ENCODE results near the gene PRDM15. TPM values are rescaled to one million over a fixed set of nuclear protein-coding genes. Genes with fewer than 3 reads are reported as not detected.

PRDM15 gene
- total RNA-seq, 1 donor from 2014 or later = 16.2 TPM

DNA sequence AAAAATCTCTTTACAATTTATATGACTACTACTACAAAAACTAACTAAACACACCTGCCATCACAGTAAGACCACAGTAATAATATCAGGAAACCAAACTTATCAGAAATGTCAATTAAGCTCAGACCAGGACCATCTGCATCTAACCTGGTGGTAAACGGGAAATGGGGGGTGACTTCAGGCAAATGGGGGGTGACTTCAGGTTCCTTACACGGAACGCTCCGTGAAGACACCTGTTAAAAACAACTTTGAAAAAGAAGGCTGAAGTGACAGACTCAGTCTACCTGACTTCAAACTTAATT, 15.8 kb downstream of the PRDM15 start:
- Mint-ChIP-seq H3K9me3 (ENCODE audit: low read depth) (no peaks in the 10 kb centered on the region), H3K27me3 (no peaks in the 10 kb centered on the region), H3K27ac (peak overlapping the region; percentile 45), H3K4me3 (ENCODE audit: low read depth) (no peak overlapping the region), H3K36me3 (ENCODE audit: insufficient read depth) (no peaks in the 10 kb centered on the region), H3K4me1 (ENCODE audit: low read depth) (peaks cover 6% of the 10 kb centered on the region)
- no peak for DNase-seq (ENCODE audit: low spot score, unreplicated experiment)
- TF ChIP-seq, protein P1, sequence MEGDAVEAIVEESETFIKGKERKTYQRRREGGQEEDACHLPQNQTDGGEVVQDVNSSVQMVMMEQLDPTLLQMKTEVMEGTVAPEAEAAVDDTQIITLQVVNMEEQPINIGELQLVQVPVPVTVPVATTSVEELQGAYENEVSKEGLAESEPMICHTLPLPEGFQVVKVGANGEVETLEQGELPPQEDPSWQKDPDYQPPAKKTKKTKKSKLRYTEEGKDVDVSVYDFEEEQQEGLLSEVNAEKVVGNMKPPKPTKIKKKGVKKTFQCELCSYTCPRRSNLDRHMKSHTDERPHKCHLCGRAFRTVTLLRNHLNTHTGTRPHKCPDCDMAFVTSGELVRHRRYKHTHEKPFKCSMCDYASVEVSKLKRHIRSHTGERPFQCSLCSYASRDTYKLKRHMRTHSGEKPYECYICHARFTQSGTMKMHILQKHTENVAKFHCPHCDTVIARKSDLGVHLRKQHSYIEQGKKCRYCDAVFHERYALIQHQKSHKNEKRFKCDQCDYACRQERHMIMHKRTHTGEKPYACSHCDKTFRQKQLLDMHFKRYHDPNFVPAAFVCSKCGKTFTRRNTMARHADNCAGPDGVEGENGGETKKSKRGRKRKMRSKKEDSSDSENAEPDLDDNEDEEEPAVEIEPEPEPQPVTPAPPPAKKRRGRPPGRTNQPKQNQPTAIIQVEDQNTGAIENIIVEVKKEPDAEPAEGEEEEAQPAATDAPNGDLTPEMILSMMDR (IDR thresholded peaks at IDR 0.05; ENCODE audit: unreplicated experiment) = no peak

DNA sequence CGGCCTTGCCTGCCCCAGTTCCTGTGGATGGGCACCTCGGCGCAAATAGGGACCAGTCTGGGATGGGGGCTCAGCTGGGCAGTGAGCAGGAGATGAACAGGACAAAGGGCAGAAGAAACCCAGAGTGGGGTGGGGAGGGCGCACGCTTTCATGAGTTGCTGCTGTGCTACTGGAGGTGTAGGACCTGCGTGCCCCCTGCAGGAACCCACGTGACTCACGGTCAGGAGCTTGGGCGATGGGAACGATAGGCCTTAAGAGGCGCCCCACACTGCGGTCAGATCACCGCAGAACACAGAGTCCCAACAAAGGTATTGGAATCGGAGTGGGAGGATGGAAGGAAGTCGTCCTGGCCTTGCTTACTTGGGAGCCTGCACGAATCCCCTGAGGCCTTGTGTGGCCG, 17.2 kb downstream of the PRDM15 start:
- H3K36me3 Mint-ChIP-seq (ENCODE audit: insufficient read depth) = peaks cover 4% of the 10 kb centered on the region
- DNase-seq (ENCODE audit: low spot score, unreplicated experiment) = no peak
- H3K4me1 Mint-ChIP-seq (ENCODE audit: low read depth) = peaks cover 6% of the 10 kb centered on the region
- no peaks in the 10 kb centered on the region for H3K9me3 Mint-ChIP-seq (ENCODE audit: low read depth)
- no peak overlapping the region for H3K27ac Mint-ChIP-seq
- H3K4me3 Mint-ChIP-seq (ENCODE audit: low read depth) = no peak overlapping the region
- TF ChIP-seq, protein P1 (IDR thresholded peaks at IDR 0.05; ENCODE audit: unreplicated experiment) = no peak
- H3K27me3 Mint-ChIP-seq = no peaks in the 10 kb centered on the region

DNA sequence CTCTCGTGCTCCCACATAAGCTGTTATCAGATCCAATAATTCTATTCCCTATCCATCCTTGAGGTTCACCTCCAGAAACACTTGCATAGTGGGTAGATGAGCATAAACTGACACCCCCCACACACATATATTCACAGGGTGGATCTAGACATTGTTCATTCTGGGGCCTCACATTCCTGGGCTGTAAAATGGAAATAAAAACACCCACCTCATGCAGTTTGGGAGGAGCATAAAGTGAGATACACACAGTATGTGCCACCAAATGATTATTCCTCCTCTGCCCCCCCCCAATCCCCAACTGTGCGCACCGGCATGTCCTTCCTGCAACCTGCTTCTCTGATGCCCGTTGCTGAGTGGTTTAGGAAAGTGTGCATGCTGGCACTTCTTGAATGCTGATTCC, 17.9 kb downstream of the PRDM15 start:
- Mint-ChIP-seq H3K27ac (no peak overlapping the region), H3K36me3 (ENCODE audit: insufficient read depth) (peaks cover 7% of the 10 kb centered on the region), H3K9me3 (ENCODE audit: low read depth) (no peaks in the 10 kb centered on the region), H3K4me3 (ENCODE audit: low read depth) (no peak overlapping the region), H3K27me3 (no peaks in the 10 kb centered on the region), H3K4me1 (ENCODE audit: low read depth) (peaks cover 6% of the 10 kb centered on the region)
- DNase-seq (ENCODE audit: low spot score, unreplicated experiment) = no peak
- TF ChIP-seq, protein P1 (IDR thresholded peaks at IDR 0.05; ENCODE audit: unreplicated experiment) = no peak

DNA sequence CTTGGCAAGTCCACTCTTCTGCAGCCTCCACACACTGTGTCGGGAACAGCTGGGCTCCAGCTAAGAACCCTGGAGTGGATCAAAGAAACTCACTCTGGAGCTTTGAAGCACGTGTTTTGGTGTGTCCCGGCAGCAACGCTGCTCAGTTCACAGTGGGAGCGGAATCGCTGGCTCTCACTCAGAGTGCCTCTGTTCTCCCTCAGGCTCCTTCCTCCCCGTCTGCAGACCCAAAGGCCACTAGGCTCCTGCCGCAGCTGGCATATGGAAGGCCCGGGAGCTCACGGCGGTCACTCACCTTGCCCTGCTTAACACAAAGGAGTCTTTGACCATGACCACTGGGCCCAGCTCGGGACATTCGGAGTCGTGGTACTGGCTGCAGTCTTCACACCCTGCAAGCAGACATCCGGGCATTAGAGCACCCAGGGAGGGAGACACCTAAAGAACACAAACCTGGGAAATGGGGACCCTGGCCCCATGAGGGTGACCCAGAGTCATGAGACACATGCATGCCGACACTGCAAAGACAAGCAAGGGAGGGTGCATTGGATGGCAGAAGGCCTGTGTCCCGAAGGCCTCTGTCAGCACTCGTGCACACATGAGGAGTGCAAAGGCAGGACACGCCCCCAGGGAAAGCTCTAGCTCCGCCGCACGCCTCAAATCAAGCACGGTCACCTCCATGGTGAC, 19.7 kb downstream of the PRDM15 start:
- Mint-ChIP-seq H3K36me3 (ENCODE audit: insufficient read depth) (peaks cover 11% of the 10 kb centered on the region), H3K27me3 (no peaks in the 10 kb centered on the region), H3K9me3 (ENCODE audit: low read depth) (no peaks in the 10 kb centered on the region), H3K4me3 (ENCODE audit: low read depth) (no peak overlapping the region), H3K4me1 (ENCODE audit: low read depth) (peaks cover 4% of the 10 kb centered on the region), H3K27ac (no peak overlapping the region)
- TF ChIP-seq, protein P1 (IDR thresholded peaks at IDR 0.05; ENCODE audit: unreplicated experiment) = no peak
- DNase-seq (ENCODE audit: low spot score, unreplicated experiment) = no peak

DNA sequence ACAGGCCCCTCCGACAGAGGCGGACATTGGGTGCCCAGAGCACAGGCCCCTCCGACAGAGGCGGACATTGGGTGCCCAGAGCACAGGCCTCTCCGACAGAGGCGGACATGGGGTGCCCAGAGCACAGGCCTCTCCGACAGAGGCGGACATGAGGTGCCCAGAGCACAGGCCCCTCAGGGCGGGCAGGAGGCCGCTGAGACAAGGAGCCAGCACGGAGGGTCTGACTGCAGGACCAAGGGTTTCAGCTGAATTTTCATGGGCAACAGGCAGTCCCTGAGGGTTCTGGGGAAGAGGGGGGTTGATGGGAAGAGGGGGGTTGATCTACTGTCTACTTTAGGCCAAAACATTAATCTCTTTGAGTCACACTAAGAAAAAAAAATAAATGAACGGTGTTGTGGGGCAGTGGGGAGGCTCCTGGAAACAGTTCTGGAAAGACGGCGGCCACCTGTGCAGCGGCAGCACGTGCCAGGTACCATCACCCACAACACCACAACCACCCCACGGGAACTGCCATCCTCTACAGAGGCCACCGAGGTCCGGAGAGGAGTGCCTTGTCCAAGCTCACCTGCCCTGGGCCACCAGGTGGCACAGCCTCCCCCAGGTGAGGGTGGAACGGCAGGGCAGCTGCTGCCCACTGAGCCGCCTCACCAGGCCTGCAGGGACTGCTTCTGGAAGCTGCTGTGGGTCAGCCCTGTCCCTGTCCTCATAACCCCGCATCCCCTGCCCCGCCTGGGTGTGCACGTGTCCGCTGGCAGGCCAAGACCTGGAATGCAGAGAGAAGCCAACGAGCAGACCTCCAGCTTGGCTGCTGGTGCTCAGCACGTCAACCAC, 20.5 kb downstream of the PRDM15 start:
- TF ChIP-seq, protein P1 (IDR thresholded peaks at IDR 0.05; ENCODE audit: unreplicated experiment) = no peak
- peaks cover 4% of the 10 kb centered on the region for H3K4me1 Mint-ChIP-seq (ENCODE audit: low read depth)
- no peaks in the 10 kb centered on the region for H3K9me3 Mint-ChIP-seq (ENCODE audit: low read depth)
- no peak overlapping the region for H3K4me3 Mint-ChIP-seq (ENCODE audit: low read depth)
- no peak for DNase-seq (ENCODE audit: low spot score, unreplicated experiment)
- peaks cover 14% of the 10 kb centered on the region for H3K36me3 Mint-ChIP-seq (ENCODE audit: insufficient read depth)
- H3K27me3 Mint-ChIP-seq = no peaks in the 10 kb centered on the region
- H3K27ac Mint-ChIP-seq = no peak overlapping the region

Data from progenitor cell of endocrine pancreas (in vitro differentiated cells).